Kidney tubule cell (primary cell): ENCODE measurements around the gene DIPK2B.

Source experiments
- DNase-seq: peaks from one replicate; pipeline ENCODE4 v3.0.0-alpha.2; 2018; ENCODE audit warnings: low spot score

Gene DIPK2B

GRCh38 chrX:45157647-45158046 lies 43.0 kb downstream of the DIPK2B start:
- DNase-seq, result no peak

DNA sequence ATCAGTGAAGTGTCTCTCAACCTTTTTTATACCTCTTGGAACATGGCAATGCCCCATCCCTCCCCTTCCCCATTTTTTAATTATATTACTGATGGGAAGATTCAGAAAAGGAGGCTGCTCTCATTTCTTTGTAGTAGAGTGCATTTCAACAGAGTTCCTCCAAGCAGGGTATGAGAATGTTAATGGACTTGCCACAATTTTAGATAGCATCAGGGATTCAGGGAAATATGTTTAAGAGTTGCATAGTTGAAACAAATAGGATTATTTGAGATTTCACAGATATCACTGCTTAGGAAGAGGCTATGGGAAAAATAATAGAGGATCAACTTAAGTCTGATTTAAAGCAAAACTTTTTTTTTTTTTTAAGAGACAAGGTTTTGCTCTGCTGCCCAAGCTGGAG lies 46.2 kb downstream of the DIPK2B start:
- no peak for DNase-seq

- DNase-seq, result no peak
Measured at GRCh38 chrX:45154033-45154360, 46.7 kb downstream of the DIPK2B start.
